Fibroblast of skin of left quadriceps (primary cell): ENCODE results near the gene CREBRF.
"Not testable (repeated sequence)": the region's sequence is repeated elsewhere in the genome, so short reads cannot be mapped to it uniquely, and the experiment has no call there.

Experiments used
- DNase-seq, 2 experiments: peaks; one replicate each; pipeline ENCODE4 v3.0.0-alpha.2; 2013; ENCODE audit warnings: low read depth in 2 of 2

The CREBRF gene

DNA sequence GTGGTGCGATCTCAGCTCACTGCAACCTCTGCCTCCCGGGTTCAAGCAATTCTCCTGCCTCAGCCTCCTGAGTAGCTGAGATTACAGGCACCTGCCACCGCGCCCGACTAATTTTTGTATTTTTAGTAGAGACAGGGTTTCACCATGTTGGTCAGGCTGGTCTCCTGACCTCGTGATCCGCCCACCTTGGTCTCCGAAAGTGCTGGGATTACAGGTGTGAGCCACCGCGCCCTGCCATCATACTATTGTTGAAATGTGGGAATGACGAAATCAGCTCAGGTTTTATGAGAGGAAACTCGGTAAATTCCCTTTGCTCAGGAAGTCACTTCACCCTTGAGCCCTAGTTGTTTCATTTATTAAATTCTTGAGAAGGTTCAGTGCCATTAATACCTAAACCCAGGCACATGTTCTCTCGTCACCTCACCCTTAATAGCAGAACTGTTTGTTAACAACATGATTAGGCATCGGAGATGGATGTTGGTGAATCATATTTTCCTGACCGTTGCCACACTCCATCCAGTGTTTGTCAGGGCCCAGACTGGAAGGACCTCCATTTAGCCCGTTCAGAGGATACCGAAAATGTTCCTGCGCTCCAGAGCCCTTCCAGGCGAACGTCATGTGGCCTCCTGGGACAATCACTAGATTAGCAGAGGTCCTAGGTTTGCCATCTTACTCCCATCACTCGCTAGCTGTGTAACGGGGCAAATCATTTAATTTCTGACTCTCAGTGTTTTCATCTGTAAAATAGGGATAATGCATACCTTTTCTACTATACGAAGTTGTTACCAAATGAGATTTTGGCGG, 20.0 kb upstream of the CREBRF start:
- no peak for DNase-seq

DNA sequence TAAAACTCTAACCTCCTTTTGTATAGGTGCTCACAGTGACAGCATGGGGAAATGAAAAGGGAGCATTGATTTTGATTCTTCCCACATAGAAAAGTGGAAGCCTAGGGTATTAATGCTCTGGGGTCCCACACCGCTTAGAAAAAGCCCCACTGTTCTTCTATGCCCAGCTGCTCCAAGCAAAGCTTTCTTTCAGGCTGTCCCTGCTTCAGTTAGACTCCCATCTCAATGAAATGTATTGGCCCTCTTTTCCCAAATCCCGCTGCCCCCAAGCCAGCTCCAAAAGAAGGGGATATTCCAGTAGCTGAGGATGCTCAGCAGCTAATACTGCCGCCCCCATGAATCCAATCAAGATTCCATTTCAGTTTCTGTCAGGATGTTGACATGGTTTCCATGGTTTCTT, 17.0 kb upstream of the CREBRF start:
- no peak for DNase-seq

DNA sequence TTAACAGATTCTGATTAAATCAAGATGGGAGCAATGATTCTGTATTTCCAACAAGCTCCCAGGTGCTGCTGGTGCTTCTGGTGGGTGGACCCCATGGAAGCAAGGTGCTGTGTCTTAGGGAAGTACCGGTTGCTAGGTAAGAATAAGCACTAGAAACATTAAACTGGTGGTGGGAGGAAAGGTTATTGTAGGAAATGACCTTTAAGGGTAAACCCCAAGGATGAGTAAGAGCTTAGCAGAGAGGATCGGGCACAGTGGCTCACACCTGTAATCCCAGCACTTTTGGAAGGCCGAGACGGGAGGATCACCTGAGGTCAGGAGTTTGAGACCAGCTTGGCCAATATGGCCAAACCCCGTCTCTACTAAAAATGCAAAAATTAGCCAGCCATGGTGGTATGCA, 16.2 kb upstream of the CREBRF start:
- DNase-seq: no peak

DNA sequence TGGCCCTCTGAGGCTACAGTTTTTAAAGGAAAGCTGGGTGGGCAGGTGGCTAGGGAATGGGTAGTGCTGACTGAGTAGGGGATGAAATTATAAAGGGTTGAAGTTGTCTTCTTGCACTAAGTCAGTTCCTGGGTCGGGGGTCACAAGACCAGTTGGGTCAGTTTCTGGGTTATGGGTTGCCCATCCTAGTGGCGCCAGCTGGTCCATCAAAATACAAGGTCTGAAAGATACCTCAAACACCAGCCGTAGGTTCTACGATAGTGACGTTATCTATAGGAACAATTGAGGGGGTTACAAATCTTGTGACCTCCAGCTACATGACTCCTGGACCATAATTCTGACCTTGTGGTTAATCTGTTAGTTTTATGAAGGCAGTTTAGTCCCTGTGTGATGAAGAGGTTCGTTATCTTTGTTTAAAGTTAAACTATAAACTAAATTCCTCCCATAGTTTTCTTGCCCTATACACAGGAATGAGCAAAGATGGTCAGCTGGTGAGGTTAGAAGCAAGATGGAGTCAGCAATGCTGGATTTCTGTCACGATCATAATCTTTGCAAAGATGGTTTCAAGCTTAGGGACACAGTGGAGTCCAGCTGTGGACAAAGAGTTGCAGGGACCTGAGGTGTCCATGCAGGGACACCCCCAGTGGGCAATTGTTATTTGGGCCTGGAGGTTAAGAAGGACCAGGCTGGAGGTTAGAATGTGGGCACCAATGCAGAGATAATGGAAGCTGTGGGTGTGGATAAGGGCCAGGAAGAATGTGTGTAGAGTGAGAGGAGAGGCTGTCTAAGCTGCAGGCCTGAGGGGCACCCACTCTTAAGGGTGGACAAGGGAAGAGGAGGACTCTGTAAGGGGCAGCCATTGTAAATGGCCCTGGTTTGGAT, 14.0 kb upstream of the CREBRF start:
- DNase-seq: no peak

DNA sequence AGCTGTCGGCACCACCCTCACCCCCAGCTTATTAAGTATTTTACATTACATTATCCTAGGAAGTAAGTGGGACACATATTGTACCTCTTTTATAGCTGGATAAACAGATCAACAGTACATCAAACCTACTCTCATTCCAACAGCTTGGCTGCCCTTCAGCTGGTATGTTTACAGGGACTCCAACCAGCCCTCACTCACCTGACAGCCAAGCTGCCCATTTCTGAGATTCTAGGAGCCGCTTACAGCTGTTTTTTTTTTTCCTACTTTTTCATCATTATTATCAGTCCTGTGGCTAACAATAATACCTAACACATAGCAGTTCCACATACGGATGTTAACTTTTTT, 13.4 kb upstream of the CREBRF start:
- no peak for DNase-seq

DNA sequence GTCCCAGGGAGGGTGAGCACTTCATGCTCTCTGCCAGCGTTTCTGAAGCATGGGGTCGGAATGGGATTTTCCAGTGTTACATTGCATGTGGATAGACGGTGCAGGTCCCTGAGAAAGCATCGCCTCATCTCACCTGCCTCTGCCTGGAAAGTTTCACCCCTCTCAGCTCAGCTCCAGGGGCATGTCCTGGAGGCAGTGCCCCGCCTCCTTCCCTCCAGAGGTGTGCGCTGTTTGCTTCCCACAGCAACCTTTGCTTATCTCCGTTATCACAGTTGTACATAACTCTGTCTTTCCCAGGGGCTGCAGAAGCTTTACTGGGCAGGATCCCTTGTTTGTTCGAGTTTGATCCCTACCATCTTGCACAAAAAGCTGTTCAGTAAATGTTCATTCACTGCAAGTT, 10.7 kb upstream of the CREBRF start:
- no peak for DNase-seq

DNA sequence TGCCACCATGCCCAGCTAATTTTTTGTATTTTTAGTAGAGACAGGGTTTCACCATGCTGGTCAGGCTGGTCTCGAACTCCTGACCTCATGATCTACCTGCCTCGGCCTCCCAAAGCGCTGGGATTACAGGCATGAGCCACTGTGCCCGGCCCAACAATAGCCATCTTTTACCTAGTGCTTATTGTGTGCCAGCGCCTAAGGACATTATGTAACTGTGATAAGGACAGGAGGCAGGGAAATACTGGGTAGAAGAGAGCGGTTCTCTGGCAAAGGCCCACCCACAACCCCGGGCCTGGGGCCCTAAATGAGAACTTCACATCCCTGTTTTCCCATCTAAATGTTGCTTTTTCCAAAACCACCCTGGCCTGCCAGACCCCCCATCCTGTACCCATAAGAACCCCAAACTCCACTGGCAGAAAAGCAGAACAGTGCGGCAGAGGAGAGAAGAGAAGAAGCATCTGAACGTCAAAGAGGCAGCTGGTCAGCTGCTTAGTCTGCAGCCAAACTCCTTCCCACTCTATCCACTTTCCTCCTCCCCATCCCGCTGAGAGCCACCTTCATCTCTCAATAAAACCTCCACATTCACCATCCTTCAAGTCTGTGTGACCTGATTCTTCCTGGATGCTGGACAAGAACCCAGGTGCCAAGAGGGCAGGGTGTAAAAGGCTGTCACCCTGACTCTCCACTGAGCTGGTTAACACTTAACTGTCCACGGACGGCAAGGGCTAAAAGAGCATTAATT, 8.9 kb upstream of the CREBRF start:
- DNase-seq: not testable (repeated sequence)

DNA sequence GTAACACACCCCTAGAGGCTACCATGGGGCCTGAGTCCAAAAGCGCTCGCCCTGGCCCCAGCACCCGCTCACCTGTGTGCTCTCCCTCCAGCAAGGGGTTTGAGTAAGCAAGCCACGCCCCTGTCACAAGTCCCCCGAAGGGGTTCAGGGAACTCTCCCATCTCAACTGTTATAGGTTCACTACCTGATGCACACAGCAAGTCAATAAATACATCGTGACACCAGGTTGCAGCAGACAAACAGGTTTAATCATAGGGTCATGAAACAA, 8.4 kb upstream of the CREBRF start:
- no peak for DNase-seq

DNA sequence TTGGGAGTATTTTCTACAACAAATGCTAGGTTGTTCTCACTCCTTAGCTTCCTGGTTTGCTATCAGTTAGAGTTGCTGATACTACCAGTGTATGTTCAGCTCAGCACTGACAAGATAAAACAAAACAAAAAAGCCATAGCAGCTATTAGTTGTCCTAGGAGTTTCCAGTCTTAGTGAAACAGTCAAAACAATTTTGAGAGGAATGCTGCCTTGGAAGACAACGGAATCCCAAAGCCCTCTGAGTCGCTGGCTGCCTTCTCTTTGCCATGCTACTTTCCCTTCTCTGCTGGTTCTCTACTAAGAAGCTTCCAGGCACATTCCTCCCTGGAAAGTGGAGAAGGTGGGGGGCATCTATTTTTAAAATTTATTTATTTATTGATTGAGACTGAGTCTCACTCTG, 5.4 kb upstream of the CREBRF start:
- no peak for DNase-seq

DNA sequence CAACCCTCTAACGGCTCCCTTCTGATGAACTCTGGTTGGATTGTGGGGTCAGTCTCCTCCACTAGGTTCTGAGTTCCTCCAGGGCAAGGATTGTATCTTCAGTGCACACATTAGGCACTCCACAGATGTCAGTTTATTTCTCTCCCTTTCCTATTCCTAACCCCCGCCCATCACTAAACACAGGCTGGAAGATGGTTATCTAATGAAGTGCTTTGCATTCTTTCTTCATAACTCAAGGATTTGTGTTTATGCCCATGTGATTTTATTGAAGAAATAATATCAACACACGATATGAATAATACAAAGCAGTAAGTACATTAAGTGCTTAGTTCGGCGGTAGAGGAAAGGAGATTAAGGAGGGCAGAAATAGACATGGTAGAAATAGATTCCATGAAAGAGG, 4.4 kb upstream of the CREBRF start:
- peak; percentile 25 to 35 for DNase-seq

DNA sequence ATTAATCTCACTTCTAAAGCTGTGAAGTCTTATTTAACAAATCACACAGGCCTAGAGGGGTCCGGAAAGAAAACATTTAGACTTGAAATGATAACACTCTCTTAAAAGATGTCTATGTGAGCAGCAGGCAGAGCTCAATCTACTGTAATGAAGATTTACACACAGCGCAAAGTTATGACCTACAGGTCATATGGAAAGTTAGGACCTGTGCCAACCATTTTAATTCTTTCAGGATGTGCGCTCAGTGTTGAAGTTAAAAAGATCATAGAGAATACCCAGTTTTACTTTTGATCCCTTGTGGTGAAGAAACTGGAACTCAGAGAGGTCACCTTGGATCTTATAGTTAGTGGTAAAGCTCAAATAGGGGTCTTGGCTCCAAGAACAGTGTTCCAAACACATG, 3.1 kb upstream of the CREBRF start:
- no peak for DNase-seq

DNA sequence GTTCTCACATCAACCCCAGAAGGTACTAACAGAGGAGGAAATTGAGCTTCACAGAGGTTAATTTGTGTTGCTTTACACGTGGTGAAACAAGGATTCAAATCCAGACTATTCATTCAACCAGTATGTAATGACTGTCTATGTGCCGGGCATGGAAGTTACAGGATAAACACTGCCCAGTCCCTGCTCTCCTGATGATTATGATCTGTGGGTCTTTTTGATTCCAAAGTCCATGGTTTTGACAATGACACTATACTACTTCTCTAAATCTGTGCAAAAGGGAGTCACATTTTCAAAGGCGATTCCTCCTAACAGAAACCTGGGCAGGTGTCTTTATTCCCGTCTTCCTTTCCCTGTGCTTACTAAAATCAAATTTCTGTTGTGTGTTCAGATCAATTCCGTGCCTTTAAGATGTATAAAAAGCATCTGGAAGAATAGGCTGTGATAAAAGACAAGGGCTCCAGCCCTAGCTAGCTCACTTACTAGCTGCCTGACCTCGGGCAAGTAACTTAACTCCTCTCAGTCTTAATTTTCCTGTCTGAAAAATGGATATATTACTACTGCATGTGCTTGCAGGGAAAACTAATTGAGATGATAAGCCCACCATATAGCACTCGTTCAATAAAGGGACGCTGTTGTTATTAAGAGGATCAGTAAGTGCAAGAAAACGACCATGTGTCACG, 970 bp upstream of the CREBRF start:
- no peak for DNase-seq

DNA sequence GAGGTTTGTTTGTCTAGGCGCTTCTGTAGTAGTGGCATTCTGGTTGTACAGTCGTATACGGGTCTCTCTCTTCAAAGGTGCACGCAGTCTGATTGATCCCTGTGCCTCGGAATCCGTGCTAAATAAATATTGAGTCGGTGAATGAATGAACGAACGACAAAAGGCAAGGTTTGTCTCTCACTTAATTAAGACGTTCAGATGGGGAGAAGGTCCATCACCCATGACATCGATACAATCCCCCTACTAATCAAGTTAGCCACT, 500 bp upstream of the CREBRF start:
- no peak for DNase-seq

DNA sequence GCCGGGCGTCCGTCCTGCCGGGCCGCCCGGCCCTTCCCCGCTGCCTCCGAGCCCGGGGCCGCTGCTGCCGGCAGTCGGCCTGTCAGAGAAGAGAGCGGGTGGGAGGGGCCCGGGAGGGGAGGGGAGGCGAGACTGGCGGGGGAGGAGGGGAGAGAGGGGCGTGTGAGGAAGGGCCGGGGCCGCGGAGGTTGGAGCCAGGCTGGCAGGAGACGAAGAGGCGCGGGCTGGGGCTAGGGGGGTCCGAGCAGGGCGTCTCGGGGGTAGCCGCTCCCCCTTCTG, 570 bp downstream of the CREBRF start:
- DNase-seq: no peak

DNA sequence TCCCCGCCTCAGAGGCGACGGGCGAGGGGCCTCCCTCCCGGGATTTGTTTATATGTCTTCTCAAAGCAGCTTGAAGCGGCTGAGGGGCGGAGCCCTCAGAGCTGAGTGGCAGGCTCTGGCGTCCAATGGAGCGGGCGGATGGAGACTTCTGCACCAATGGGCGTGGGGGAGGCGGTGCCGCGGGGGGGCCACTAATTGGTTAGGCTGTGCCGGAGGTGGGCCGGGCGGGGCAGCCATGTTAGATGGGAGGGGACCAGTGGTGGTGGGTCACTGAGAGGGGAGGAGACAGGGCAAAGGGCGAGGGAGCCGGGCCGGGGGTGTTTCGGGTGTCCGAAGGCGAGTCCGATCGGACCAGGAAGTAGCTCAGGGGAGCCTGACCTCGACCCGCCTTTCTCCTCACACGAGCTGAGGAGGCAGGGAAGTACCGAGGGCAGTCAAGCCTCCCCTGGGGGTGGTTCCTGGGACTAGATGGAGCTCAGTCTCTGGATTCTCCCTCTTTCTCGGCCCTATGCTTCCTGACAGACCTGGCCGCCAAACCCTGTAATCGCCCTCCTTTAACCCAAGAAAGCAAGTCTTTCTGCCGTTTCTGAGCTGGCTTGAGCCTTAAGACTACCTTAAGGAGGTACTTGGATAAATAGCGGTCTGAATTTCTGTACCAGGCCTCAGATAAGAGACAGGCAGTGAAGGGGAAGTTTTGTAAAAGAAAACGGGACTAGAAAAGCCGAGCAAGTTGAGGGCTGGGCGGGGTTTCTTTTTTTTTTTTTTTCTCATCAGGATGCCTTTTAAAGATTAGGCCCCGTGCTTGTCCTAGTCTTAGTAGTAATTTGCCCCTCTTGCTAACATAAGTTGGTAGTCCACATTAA, 1.1 kb downstream of the CREBRF start:
- peak; percentile 96 to 97 for DNase-seq

DNA sequence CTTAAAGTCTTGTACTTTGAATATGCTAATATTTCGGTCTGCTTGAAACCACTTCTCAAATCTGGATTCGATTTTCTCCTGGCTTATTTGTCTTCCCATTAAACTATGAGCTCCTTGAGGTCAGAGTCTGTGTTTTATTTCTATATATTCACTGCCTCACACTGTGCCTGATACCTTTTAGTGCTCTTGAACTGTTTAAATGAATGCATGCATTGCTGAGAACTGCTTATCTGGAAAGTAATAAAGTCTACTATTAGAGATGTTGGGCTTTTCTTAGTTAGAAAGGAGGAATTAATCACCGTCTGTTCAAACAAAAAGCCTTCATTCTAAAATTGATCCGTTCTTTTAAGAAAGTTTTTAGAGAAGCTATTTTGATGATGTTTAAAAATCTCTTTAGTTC, 6.0 kb downstream of the CREBRF start:
- DNase-seq: no peak

DNA sequence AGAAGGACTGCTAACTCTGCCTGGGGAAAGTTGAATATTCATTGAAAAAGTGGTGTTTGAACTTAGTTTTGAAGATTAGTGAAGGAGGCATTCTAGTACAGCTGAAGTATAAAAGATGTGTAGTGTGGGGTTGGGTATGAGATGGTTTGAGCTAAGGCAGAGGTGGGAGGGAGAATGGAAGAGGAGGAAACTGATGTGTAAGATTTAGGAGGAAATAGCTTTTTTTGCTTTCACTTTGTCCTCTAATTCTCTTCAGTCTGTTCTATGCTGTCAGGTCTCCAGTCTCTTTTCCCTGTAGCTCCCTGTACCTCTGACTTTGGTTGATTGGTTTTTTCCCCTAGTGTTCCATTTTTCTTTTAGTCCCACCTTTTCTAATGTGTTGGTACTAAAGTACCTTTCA, 9.0 kb downstream of the CREBRF start:
- no peak for DNase-seq

DNA sequence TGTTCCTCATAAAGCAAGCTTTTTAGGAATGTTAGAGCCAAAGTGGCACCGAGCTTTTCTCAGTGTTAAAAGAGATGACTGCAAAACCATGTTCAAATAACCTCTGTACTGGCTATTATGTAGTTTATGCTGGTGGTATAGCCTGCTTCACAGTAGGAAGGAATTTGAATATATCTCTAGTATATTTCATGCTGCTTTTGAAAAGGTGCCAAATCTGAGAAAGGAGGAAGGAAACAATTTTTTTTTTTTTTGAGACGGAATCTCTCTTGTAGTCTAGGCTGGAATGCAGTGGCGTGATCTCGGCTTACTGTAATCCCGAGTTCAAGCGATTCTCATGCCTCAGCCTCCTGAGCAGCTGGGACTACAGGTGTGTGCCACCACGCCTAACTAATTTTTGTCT, 13.5 kb downstream of the CREBRF start:
- no peak for DNase-seq

DNA sequence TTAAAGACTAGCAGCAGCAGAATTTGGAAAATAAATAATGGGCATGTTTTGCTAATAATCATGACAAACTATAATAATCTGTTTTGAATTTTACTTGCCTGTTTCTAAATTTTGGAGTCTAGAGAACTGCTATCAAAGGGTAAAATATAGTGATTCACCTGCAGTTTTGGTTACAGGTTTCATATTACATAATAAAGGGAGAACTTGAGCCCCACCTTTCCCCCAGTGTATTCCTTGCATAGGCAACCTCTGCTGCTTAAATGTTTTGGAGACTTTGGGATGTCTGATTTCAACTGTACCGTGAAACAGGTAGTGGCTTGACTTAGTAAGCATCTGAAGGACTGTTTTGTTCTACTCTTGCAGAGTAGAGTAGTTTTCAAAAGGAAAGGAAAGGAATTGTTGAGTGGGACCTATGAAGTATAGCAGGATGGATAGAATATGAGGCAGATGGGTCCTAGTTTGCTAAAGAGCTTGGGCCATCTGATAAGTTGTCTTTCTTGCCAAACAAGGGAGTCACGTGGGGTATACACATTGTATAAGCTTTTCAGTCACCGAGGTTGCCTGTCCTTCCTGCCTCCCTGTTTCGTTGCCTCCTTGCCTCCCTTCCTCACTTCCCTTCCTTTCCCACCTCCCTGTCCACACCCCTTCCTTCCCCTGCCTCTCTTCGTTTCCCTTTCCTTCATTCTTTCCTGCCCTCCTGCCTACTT, 19.1 kb downstream of the CREBRF start:
- DNase-seq: no peak

DNA sequence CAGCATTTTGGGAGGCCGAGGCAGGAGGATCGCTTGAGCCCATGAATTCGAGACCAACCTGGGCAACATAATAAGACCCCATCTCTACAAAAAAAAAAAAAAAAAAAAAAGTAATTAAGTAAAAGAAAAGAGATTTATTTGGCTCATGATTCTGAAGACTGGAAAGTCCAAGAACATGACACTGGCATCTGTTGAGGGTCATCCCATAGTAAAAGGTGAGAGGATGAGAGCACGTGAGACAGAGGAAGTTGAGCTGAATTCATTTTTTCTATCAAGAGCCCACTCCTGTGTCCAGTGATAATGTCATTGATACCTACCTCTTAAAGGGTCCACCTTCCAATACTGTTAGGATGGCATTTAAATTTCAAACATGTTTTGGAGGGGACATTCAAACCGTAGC, 19.8 kb downstream of the CREBRF start:
- no peak for DNase-seq

DNA sequence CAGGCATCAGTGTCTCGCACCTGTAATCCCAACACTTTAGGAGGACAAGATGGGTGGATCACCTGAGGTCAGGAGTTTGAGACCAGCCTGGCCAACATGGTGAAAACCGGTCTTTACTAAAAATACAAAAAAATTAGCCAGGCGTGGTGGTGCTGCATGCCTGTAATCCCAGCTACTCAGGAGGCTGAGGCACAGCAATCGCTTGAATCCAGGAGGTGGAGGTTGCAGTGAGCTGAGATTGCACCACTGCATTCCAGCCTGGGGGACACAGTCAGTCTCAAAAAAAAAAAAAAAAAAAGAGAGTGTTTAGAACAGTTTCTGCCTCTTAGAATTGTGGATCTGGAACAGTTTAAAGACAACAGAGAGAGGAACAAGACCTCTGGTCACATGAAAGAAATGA, 20.3 kb downstream of the CREBRF start:
- DNase-seq: not testable (repeated sequence)
